Measurements from ENCODE around the gene SLCO2B1. TPM values are rescaled to one million over a fixed set of nuclear protein-coding genes. Genes with fewer than 3 reads are reported as not detected.

Gene SLCO2B1
- total RNA-seq, 4 donors from 2014 or later = 25.7 to 70.1 (median 33.1) TPM

GRCh38 chr11:75202195-75202594 lies 51.3 kb downstream of the SLCO2B1 start:
- H3K9me3 ChIP-seq = no peaks in the 10 kb centered on the region
- no peak for ATAC-seq
- no peaks in the 10 kb centered on the region for H3K36me3 ChIP-seq
- 50 to 72% methylated on average over 1 to 2 of the region's 6 CpGs for WGBS, 2 donors (ENCODE audit: low coverage in 1 of 2)
- no peak overlapping the region for H3K4me3 ChIP-seq
- H3K27me3 ChIP-seq = peaks cover 10% of the 10 kb centered on the region
- no peaks in the 10 kb centered on the region for H3K4me1 ChIP-seq
- no peak overlapping the region for H3K27ac ChIP-seq
- TF ChIP-seq, protein P1, sequence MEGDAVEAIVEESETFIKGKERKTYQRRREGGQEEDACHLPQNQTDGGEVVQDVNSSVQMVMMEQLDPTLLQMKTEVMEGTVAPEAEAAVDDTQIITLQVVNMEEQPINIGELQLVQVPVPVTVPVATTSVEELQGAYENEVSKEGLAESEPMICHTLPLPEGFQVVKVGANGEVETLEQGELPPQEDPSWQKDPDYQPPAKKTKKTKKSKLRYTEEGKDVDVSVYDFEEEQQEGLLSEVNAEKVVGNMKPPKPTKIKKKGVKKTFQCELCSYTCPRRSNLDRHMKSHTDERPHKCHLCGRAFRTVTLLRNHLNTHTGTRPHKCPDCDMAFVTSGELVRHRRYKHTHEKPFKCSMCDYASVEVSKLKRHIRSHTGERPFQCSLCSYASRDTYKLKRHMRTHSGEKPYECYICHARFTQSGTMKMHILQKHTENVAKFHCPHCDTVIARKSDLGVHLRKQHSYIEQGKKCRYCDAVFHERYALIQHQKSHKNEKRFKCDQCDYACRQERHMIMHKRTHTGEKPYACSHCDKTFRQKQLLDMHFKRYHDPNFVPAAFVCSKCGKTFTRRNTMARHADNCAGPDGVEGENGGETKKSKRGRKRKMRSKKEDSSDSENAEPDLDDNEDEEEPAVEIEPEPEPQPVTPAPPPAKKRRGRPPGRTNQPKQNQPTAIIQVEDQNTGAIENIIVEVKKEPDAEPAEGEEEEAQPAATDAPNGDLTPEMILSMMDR (IDR thresholded peaks at IDR 0.05) = no peak
- TF ChIP-seq EP300 (IDR thresholded peaks at IDR 0.05) (no peak), POLR2A (IDR thresholded peaks at IDR 0.05) (no peak), POLR2AphosphoS5 (IDR thresholded peaks at IDR 0.05) (no peak)

GRCh38 chr11:75203138-75203537 lies 52.2 kb downstream of the SLCO2B1 start:
- peaks cover 10% of the 10 kb centered on the region for H3K27me3 ChIP-seq
- H3K9me3 ChIP-seq = no peaks in the 10 kb centered on the region
- no peak overlapping the region for H3K27ac ChIP-seq
- H3K36me3 ChIP-seq = no peaks in the 10 kb centered on the region
- no peak for ATAC-seq
- no peaks in the 10 kb centered on the region for H3K4me1 ChIP-seq
- WGBS, 2 donors (ENCODE audit: low coverage in 1 of 2) = 98% methylated on average over 9 of the region's 13 CpGs; no CpG with 5 or more reads in 1 of the 2 donors
- H3K4me3 ChIP-seq = no peak overlapping the region
- no peak for TF ChIP-seq POLR2AphosphoS5 (IDR thresholded peaks at IDR 0.05)
- no peak for TF ChIP-seq EP300 (IDR thresholded peaks at IDR 0.05)
- TF ChIP-seq, protein P1 (IDR thresholded peaks at IDR 0.05) = no peak
- no peak for TF ChIP-seq POLR2A (IDR thresholded peaks at IDR 0.05)

GRCh38 chr11:75203641-75204011 lies 52.7 kb downstream of the SLCO2B1 start:
- no peak for ATAC-seq
- peaks cover 10% of the 10 kb centered on the region for H3K27me3 ChIP-seq
- no peaks in the 10 kb centered on the region for H3K36me3 ChIP-seq
- H3K27ac ChIP-seq = no peak overlapping the region
- H3K4me3 ChIP-seq = no peak overlapping the region
- no CpG with 5 or more reads among the region's 2 CpGs for WGBS, 2 donors (ENCODE audit: low coverage in 1 of 2)
- no peaks in the 10 kb centered on the region for H3K4me1 ChIP-seq
- no peaks in the 10 kb centered on the region for H3K9me3 ChIP-seq
- TF ChIP-seq POLR2AphosphoS5 (IDR thresholded peaks at IDR 0.05) (no peak), POLR2A (IDR thresholded peaks at IDR 0.05) (no peak), EP300 (IDR thresholded peaks at IDR 0.05) (no peak)
- TF ChIP-seq, protein P1 (IDR thresholded peaks at IDR 0.05) = no peak

DNA sequence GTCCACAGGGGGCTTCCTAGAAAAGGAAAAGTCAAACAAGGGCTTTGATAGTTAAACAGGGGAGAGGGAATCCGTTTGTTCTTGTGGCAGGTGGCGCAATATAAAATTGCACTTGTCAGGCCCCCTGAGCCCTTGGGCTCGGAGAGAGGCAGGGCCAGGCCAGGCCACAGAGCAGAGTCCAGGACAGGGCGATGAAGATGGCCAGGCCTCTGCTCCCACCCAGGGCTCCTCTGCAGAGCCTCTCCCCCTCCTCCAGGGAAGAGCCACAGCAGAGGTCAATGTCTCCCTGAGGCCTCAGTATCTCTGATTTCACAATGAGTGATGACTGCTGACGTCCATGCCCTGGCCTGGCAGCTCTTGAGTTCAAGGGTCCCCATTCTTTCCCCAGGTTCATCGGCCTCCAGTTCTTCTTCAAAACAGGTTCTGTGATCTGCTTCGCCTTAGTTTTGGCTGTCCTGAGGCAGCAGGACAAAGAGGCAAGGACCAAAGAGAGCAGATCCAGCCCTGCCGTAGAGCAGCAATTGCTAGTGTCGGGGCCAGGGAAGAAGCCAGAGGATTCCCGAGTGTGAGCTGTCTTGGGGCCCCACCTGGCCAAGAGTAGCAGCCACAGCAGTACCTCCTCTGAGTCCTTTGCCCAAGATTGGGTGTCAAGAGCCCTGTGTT lies 53.2 kb downstream of the SLCO2B1 start:
- ATAC-seq = no peak
- no peaks in the 10 kb centered on the region for H3K9me3 ChIP-seq
- H3K27ac ChIP-seq = no peak overlapping the region
- H3K36me3 ChIP-seq = no peaks in the 10 kb centered on the region
- no peaks in the 10 kb centered on the region for H3K4me1 ChIP-seq
- TF ChIP-seq, protein P1 (IDR thresholded peaks at IDR 0.05) = no peak
- TF ChIP-seq EP300 (IDR thresholded peaks at IDR 0.05) = no peak
- TF ChIP-seq POLR2A (IDR thresholded peaks at IDR 0.05) = no peak
- TF ChIP-seq POLR2AphosphoS5 (IDR thresholded peaks at IDR 0.05) = no peak
- H3K4me3 ChIP-seq = no peak overlapping the region
- H3K27me3 ChIP-seq = peaks cover 13% of the 10 kb centered on the region
- WGBS, 2 donors (ENCODE audit: low coverage in 1 of 2) = 77 to 100% methylated on average over 1 to 3 of the region's 10 CpGs

Data from gastroesophageal sphincter (tissue), 4 donors.